T-helper 1 cell treated with Interleukin-12 subunit alpha and Interleukin-12 subunit beta and Interleukin-4 antibody, amounts not matched to agents 30 ng/mL and 1 ng/mL, for 36 hours (primary cell): Measurements from ENCODE around the gene C2orf15. TPM values are rescaled to one million over a fixed set of nuclear protein-coding genes. Genes with fewer than 3 reads are reported as not detected.
"Not testable (repeated sequence)": the region's sequence is repeated elsewhere in the genome, so short reads cannot be mapped to it uniquely, and the experiment has no call there.

Experiments
- intact Hi-C: fragments of 100-400 bp; cut with micrococcal nuclease; formaldehyde crosslinking; loops from one replicate; pipeline ENCODE4 v1.15.1; 2024
- total RNA-seq: library from RNA; stranded (reverse); gene quantifications from 2 replicates; pipeline ENCODE4 v1.2.3, GENCODE V29; 2022

C2orf15 gene
- total RNA-seq, 1 donor from 2014 or later = 0.25 TPM

DNA sequence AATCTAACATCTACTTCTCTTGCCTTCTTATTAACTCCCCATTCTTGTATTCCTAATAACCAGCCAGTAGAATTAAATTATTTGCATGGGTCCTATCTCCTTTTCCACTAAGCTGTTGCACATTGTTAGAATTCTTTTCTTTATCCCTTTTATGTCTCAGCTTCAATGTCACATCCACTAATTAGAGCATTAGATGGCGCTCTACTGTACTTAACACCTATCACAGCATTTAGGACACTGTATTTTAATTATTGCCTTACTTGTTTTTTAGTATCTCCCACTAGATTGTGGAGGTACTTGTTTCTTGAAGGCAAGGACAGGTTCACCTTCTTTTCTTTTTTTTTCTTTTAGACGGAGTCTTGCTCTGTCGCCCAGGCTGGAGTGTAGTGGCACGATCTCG, 17.1 kb downstream of the C2orf15 start:
- intact Hi-C loops = loop anchor here (10.0 kb wide), 4 partner anchors 694 to 1846 kb away; partner anchors contain the start of genes PDCL3, RPL31 and VWA3B

DNA sequence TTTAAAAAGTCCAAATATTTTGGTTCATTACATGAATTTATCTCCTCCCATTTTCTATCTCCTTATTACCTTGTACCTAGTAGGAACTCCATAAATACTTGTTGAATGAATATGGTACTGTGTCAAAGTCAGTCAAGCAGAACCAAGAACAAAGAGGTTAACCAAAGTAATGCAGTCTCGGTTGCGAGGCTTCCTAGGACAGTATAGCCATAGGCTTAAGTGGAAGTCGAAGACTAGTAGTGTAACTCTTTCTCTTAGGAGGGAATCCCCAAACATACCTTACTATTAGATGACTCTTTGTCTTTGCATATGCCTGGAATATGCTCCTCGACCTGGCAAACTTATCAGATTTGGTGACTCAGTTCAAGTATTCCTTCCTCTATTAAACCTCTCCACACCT, 18.1 kb downstream of the C2orf15 start:
- intact Hi-C loops = loop anchor here (10.0 kb wide), 4 partner anchors 695 to 1845 kb away; partner anchors contain the start of genes PDCL3, RPL31 and VWA3B

DNA sequence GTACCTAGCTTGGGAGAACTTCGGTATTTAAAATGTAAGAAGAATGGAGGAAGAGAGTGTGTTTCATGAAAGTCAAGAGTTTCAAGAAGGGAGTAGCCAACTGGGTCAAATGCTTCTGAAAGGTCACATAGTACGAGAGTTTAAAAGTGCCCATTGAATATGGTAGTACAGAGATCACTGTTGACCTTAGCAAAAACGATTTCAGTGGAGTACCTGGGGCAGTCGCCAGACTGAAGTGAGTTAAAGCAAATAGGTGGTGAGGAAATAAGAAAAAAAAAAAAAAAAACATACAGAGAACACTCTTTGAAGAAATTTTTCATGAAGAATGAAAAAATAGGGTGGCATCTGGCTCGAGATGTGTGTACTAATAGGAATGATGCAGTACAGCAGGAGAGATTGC, 24.7 kb downstream of the C2orf15 start:
- intact Hi-C loops = no loop called here

DNA sequence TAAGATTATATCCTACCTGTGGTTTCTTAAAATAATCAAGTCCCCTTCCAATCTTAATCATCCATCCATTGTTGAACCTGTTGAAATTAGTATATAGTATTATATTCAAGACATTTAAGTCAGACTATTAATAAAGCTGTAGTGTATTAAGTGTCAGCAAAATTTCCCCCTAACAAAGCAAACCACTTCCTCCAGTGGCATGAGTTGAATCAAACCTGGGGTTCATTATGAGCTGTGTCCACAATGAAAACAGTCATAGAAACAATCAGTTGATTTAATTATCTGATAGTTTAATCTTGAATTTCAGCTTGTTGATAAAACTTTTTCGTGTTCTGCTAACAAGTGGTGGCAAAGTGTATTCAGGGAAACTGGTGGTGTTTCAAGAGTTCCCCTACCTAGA, 28.0 kb downstream of the C2orf15 start:
- intact Hi-C loops = no loop called here

DNA sequence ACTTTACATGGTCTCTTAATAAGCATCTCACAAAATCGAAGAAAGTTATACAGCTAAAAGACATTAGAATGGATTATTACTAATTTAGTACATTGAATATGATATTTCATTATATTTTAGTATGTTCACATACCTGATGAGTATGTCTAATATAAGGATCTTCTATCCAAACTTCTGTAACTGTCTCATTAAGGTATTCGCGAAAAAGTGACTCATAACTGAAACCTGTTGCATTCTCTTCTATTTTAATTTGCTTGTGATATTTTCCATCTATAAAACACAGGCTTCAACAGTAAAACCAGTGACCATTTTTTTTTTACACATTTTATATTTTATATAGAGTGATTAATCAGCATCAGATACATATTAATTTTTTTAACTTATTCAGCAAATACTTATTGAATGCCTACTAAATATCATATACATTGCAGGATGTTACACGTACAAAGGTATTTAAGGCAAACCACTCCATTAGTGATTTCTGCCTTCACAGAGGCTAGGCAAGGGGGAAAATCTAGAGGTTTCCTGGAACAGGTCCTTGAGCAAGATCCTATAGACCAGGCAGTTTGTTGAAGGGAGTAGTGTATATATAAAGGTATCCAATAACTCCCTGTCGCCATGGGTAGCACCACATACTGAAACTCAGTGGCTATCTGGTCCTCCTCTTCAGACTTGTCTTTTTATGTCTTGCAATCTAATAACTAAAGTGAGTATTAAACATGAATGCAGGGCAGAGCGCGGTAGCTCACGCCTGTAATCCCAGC, 30.1 kb downstream of the C2orf15 start:
- intact Hi-C loops = no loop called here

DNA sequence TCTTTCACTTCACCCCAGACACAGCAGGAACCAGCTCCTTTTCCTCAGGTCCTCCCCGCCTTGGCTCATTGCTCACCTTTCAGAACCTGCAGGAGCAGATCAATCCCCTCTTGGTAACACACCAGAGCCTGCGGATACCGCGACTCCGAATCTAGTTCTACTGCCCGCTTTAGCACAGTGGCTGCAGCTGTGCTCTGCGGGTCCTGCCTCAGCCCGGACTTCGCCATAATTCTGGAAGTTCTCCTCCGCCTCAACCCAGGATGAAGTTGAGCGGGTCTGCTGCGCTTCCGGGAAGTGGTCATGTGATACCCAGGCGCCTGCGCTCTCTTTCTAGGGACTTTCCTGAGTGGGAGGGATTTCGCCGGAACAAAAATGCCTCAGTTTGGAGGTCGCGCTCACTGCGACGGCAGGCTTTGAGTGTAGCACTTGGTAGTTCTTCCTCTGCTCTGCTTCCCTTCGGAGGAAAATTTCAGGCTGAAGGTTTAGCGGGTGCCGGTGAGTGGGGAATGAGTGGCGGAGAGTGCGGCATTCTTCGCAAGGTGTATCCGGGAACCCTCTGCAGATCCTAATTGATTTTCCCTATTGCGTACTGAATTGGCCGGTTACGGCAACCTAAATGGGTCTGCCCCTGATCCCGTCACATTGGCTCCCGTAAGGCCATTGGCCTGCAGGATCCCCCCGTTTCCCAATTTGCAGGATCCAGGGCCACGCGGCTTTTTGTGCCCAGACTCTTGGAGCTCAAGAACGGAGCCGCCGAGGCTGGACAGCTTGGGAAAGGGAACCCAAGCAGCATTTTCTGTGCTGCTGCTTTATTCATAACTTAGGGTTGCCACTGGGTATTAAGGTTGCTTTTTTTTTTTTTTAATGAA, 39.5 kb downstream of the C2orf15 start, which contains the start of the genes MITD1 and MRPL30:
Gene MITD1, minus strand, starts transcription at position 304 of the 869 bp plus-strand sequence. Its CDS starts 77 bp downstream, at position 227.
Gene MRPL30, plus strand, starts transcription at position 430 of the 869 bp plus-strand sequence. CDS start 5,020 bp downstream, outside the sequence.
- intact Hi-C loops = loop anchor here (1.0 to 5.0 kb wide), 8 partner anchors 26 to 1536 kb away; partner anchors contain the start of genes C2orf15, COA5, PDCL3 and REV1

DNA sequence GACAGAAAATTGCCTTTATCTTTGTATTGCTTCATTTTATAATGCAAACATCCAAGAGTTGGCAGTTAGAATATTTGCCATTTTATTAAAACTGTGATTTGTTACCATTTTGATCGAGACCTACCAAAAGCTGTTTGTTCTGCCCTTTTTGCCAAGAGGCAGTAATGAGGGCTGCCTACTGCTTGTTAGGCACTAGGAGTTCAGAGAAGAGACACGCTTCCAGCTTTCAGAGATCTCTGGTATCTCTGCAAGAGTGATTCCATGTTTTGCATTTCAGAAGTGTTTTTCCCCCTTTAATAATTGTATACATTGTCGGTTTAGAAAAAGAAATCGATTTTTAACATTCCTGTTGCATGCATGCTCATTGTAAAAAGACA, 40.1 kb downstream of the C2orf15 start:
- intact Hi-C loops = loop anchor here (1.0 to 5.0 kb wide), 8 partner anchors 26 to 1537 kb away; partner anchors contain the start of genes C2orf15, COA5, PDCL3 and REV1

DNA sequence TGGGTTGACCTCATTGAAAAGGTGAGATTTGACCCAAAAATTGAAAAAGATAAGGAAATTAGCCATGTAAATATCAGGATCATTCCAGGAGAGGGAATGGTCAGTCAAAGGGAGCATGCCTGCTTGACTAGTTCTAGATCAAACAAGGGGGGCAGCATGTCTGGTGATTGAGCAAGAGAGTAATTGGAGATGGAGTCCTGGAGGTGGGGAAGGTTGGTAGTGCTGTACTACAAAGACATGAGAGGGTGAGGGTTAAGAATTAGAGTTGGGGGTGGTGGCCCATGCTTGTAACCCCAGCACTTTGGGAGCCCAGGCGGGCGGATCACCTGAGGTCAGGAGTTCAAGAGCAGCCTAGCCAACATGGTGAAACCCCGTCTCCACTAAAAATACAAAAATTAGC, 41.5 kb downstream of the C2orf15 start:
- intact Hi-C loops = loop anchor here (5.0 kb wide), 1 partner anchor 411 kb away; no protein-coding TSS in a partner anchor

DNA sequence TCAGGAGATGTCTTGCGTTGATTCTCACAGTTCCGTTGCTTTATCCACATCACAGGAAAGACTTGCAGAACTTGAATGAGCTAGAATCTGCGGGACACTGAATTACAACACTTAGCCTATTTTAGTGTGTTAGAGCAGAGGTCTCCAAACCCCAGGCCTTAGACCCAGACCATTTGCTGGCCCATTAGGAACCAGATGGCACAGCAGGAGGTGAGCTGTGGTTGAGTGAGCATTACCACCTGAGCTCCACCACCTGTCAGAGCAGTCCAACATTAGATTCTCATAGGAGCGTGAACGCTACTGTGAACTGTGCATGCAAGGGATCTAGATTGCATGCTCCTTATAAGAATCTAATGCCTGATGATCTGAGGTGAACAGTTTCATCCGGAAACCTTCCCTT, 43.3 kb downstream of the C2orf15 start:
- intact Hi-C loops = loop anchor here (5.0 kb wide), 1 partner anchor 413 kb away; no protein-coding TSS in a partner anchor

DNA sequence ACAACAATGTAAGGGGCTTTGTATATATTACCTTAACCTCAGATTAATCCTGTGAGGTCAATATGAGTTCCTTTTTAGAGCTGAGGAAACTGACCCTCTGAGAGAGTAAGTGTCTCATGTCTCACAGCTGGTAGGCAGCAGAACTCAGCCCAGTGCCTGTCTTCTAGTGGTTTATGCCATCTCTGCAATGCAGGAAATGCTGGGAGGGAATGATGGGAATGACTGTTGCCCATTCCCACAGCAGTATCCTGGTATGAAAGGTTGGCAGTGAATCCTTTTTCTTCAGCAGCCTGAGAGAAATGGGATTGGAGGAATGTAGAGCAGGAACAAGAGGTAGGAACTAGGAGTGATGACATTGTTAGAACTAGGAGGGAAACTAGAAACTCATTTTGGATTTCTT, 45.5 kb downstream of the C2orf15 start:
- intact Hi-C loops = no loop called here

DNA sequence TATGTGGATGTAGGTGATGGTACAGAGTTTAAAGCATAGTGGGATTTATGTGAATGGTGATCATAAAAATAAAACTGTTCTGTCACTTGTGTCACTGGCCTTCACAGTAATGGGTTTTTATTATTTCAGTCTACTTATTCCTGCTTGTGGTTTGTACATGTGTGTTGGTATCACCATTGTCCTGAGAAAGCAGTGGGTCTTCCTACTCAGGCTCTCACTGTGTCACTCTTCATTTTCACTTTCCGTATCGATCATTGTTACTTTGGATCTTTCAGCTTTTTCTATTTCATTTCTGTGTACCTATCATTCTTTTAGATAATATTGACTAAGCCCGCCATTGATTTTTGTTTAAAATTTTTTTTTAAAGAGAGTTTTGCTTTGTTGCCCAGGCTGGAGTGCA, 46.9 kb downstream of the C2orf15 start:
- intact Hi-C loops = no loop called here

DNA sequence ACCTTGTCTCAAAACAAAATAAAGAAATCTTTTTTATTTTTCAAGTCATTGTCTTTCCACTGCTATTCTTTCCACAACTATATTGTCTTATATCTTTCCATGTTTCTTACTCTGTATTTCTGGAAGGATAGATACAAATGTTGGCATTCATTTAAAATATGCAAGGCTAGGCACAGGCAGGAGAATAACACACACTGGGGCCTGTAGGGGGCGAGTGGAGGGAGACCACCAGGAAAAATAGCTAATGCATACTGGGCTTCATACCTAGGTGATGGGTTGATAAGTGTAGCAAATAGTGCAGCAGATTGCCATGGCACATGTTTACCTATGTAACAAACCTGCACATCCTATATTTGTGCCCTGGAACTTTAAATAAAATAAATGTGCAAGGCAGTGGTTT, 49.0 kb downstream of the C2orf15 start:
- intact Hi-C loops = no loop called here

DNA sequence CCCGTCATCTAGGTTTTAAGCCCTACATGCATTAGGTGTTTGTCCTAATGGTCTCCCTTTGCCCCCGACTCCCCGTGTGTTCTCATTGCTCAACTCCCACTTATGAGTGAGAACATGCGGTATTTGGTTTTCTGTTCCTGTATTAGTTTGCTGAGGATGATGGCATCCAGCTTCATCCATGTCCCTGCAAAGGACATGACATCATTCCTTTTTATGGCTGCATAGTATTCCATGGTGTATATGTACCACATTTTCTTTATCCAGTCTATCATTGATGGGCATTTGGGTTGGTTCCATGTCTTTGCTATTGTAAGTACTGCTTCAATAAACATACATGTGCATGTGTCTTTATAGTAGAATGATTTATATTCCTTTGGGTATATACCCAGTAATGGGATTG, 50.9 kb downstream of the C2orf15 start:
- intact Hi-C loops = not testable (repeated sequence)

DNA sequence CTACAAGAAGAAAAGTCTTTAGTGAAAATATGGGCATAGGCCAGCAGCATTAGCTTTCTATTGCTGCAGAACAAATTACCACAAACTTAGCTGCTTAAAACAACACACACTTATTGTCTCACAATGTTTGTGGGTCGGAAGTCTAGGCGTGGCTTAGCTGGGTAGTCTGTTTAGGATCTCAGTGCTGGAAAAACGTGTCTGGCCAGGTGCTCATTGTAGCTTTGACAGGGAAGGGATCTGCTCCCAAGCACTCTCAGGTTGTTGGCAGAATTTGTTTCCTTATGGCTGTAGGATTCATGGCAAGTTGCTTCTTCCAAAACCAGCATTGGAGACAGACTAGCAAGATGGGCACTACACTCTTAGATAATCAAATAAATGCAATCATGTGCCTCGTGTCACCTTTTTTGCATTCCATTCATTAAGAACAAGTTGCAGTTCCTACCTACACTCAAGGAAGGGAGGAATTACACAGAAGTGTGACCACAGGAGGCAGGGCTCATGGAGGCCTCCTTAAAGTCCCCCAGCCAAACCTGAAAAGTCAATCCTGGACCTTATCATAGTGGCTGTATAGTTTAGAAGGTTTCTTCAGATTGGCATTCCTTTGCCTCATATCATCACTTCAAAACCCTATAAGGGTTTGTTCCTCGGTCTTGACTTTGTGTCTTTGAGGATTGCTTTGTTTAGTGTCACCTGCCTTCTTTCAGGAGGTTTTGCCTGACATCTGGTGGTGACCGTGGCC, 56.8 kb downstream of the C2orf15 start:
- intact Hi-C loops = no loop called here

DNA sequence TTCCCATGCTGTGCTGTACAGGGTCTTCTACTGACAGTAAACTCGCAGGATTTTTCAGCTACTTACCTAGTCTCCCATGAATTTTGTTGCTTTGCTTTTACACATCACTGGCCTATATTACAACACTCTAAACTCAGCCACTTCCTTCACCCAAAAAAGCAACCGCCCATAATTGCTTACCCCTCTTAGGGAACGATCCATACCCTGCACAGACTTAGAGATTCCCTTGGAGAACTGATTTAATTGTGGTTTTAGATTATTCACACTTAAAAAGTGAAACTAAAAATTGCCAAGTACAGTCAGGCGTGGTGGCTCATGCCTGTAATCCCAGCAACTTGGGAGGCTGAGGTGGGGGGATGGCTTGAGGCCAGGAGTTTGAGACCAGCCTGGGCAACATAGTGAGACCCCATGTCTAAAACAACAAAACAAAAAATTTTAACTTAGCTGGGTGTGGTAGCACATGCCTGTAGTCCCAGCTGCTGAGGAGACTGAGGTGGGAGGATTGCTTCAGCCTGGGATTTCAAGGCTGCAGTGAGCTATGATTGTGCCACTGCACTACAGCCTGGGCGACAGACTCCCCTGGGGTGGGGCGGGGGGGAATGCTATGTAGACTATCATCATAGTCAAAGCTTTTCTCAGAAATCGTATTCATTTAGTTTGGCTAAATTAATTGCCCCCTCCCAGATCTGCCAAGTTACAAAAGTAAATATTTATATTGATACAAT, 58.7 kb downstream of the C2orf15 start:
- intact Hi-C loops = no loop called here

Other genes with a start within 250 kb of the C2orf15 start
- 0.98 and 1.2 TPM in 2 replicates for gene CRACDL, start 205.5 kb upstream of the C2orf15 start, total RNA-seq
- gene TSGA10, start 13.2 kb downstream of the C2orf15 start, total RNA-seq = 5.0 and 5.9 TPM in 2 replicates
- gene LIPT1, start 13.3 kb downstream of the C2orf15 start, total RNA-seq = 6.1 and 6.6 TPM in 2 replicates
- 73.7 and 78.7 TPM in 2 replicates for gene MITD1, start 39.4 kb downstream of the C2orf15 start, total RNA-seq
- gene MRPL30, start 39.5 kb downstream of the C2orf15 start, total RNA-seq = 22.7 and 23.2 TPM in 2 replicates
- gene LYG2, start 114.0 kb downstream of the C2orf15 start, total RNA-seq = not detected in 2 replicates
- 2.7 and 2.8 TPM in 2 replicates for gene LYG1, start 159.5 kb downstream of the C2orf15 start, total RNA-seq
- 33.2 and 37.7 TPM in 2 replicates for gene TXNDC9, start 194.6 kb downstream of the C2orf15 start, total RNA-seq
- 53.6 and 58.2 TPM in 2 replicates for gene EIF5B, start 195.7 kb downstream of the C2orf15 start, total RNA-seq